Stimulated activated CD4-positive, alpha-beta T cell treated with anti-CD3 and anti-CD28 coated beads, Interleukin-4, amount 100 ng/mL, for 24 hours (primary cell): ENCODE measurements around the gene GNMT.
A peak's percentile ranks its signal among the peaks of the same experiment; 100 is the strongest.
"Not testable (repeated sequence)": the region's sequence is repeated elsewhere in the genome, so short reads cannot be mapped to it uniquely, and the experiment has no call there.

Experiments
- DNase-seq: peaks from one replicate; pipeline ENCODE4 v3.0.0-alpha.2; 2020

Gene GNMT

DNA sequence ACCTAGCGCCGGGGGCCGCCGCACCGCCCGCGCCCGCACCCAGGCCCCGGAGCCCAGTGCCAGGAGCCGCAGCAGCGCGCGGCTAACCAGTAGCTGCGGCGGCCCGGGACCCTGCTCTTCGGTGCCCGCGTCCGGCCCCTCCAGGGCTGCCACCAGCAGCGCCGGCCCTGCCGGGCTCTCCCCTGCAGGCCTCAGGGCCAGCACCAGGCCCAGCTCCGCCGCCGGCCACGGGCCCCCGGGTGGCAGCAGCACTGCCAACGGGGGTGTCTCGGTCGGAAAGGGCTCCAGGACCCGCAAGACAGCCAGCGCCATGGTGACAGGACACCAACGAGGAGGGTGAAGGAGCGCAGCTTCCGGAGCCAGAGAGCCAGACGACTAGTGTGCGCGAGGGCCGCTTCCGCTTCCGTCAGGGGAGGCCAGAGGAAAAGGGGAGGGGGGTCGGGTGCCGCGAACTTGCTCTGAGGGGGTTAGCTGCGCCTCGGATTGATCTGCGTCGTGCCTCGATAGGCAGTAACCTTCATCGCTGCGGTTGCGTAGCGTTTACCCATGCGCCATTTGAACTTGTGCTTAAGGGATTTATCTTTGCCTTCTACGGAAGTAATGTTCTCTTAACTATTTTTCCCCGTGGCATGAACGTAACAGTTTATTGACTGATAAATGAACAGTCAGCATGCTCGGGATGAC is 18.4 kb downstream of the GNMT start, which contains the start of gene PEX6:
Gene PEX6 (minus strand): TSS at position 343 of the 684 bp plus-strand sequence. CDS start 31 bp downstream, at position 312.
- DNase-seq = peak; percentile 90

DNA sequence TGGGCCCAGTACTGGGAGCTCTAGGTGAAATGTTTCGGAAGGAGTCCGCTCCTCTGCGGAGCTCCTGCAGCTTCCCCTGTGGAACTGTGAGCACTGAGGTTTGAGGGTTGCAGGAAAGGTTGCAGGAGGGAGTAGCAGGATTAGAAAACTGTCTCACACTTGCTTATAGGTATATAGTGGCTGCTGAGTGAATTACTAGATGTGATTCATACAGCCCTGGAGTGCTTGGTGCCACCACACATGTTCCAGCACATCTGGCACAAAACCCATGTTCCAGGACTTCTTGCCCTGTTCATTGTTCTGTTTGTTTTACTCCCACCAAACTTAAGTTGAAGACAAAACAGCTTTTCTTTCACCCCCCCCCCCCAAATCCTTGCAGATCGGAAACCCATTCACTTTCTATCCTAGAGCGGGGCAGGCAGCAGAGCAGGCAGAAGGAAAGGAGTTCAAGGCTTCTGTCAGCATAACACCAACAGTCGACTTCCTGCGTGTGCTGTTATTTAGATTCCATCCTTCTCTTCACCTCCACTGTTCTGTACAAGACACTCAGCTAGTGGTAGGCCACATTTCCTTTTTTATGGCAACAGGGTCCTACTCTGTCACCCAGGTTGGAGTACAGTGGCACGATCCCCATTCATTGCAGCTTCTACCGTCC is 19.1 kb downstream of the GNMT start:
- DNase-seq = no peak

- DNase-seq = no peak
Observed at GRCh38 chr6:42981836-42982235, 21.3 kb downstream of the GNMT start.

DNA sequence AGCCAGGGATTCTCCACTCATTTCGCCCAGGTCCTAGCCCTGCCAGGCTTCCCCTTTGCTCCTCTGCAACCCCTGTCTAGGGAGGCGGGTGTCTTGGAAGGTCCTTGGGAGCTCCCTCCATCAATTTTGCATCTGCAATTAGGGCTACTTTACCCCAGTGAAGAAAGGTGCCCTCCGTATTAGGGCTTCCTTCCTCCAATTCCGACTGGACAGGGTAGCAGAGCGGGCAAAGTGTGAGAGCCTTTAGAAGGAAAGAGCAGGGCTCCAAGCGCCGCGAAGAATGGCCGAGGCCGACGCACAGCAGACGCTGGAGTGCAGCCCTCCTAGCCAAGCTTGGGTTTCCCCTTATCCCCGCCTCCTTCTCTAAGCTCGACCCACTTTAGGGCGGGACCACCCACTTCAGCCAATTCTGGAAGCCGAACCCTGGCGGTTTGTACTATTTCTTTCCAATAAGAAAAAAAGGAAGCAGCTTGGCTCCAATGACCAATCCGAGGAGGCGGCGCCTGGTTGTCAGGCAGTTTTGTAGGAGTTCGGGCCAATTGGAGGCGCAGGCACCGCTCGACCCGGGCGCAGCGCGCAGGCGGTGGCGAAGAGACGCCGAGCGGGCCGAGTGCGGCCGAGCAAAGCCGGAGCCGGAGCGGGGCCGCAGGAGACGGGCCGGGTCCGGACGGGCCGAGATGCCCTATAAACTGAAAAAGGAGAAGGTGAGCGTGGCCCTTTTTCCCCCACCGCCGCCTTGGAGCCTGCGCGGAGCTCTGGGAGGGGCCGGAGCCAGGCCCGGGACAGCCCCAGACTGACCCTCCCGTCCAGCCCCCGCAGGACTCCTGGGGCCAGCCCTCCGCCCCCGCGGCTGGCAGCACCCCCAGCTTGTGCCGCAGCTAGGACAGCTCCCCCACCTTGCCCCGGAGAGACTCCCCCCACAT is 23.7 kb downstream of the GNMT start, which contains the start of gene PPP2R5D:
Gene PPP2R5D (plus strand): TSS at position 570 of the 923 bp plus-strand sequence. CDS start 108 bp downstream, at position 678.
- peak; percentile 98 for DNase-seq

DNA sequence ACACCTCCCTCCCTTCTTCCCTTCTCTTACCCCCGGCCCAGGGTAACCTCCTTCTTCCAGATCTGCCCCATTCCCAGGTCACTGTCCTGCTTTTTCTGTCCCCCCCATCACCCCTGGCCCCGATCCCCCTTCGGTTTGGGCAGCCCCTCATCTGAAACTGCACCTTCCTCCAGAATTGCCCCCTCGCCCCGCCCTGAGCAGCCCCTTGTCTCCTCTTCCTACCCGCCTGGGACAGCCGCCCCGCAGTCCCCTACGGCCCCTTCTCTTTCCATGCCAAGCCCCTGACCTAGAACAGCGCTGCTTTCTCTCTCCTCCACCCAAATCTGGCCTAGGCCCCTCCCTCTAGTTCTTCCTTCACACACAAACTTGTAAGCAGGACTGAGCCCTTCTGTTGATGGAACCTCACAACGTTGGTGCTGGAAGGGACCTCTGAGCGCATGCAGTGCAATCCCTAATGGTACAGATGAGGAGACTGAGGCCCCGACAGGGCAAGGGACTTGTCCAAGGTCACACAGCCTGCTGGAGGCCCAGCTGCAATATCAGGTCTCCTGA is 24.4 kb downstream of the GNMT start:
- peak; percentile 12 for DNase-seq

DNA sequence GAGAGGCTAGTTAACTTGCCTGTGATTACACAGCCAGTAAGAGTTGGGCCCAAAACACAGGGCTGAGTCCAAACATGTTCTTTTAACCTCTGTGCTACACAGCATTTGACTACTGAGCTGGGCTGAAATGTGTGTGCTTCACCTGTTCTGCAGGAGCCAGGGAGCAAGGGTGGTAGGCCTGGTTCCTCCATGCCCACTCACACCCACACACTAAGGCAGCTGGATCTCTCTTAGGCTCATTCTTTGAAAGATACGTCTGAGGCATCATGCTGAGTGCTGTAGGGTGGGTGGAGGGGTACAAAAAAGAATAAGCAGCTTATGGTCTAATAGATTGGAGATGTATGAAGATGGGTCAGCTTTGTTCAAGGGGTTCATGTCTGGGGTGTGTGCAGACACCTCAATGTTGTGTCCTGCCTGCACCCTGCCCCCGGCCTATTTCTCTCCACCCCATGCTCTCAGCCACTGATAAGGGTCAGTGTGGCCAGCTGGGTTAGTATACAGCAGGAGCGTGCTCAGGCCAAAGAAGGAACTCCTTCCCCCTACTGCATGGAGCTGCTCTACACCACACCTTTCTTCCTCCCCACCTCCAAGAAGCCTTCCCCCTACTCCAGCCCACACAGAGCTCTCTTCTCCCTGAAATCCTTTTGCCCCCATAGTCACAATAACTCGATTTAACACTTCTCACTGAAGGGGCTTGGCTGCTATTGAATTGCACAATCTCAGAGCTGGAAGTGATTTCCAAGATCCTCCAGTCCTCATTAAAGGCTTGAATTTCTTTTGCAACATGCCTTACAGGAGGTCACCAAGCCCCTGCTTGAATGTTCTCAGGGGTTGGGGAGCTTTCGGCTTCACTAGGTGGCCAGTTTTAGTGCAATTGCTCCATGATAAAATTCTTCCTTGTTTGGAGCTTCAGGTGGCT is 27.2 kb downstream of the GNMT start:
- DNase-seq = no peak

- no peak for DNase-seq
Observed at GRCh38 chr6:42988486-42989020, 28.0 kb downstream of the GNMT start.

DNA sequence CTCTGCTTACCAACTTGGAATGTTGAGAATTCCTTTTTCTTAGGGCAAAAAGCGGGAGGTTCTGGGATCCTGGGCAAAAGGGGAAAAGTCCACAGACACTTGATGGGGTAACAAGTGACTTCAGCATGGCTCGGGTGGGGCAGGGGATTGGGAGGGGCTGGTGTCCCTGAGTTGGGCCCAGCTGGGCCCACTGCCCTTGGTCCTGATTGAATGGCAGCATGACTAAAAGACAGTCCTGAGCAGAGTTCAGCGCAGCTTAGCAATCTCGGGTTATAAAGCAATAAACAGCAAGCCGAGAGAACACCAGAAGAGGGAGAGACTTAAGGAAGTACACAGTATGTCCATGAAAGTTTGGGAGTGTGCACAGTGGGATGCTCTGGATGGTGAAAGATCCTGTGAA is 29.4 kb downstream of the GNMT start:
- DNase-seq = no peak

GRCh38 chr6:42993445-42993844 is 32.9 kb downstream of the GNMT start:
- no peak for DNase-seq

- no peak for DNase-seq
Observed at GRCh38 chr6:42996513-42996912, 36.0 kb downstream of the GNMT start.

DNA sequence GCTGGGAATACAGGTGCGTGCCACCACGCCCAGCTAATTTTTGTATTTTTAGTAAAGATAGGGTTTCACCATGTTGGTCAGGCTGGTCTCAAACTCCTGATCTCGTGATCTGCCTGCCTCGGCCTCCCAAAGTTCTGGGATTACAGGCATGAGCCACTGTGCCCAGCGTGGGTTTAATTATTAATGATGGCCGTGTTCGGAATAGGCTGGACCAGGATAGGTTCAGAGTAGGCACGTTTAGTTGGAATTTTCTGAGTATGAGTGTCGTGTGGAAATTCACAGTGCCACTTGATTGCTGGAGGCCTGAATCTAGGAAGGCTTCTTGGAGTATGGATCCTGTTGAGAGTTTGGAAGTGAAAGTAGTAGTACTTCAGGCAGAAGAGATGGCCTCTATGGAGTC is 37.7 kb downstream of the GNMT start:
- not testable (repeated sequence) for DNase-seq

DNA sequence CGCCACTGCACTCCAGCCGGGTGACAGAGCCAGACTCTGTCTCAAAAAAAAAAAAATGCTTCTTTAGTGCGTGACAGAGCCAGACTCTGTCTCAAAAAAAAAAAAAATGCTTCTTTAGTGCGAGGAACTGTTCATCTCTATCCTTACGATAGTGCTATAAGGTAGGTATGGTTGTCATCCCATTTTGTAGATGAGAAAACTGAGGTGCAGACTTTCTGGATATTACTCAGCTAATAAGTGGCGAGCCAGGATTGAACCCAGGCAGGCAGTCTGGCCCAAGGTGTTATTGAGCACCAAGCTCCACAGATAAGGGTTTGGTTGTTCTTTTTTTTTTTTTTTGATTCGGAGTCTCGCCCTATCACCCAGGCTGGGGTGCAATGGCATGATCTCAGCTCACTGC is 41.3 kb downstream of the GNMT start:
- no peak for DNase-seq

- no peak for DNase-seq
Observed at GRCh38 chr6:43005844-43006243, 45.3 kb downstream of the GNMT start.

GRCh38 chr6:43006251-43006650 is 45.7 kb downstream of the GNMT start:
- no peak for DNase-seq

- DNase-seq = no peak
Observed at GRCh38 chr6:43007126-43007525, 46.6 kb downstream of the GNMT start.

GRCh38 chr6:43009124-43009523 is 48.6 kb downstream of the GNMT start:
- peak; percentile 39 for DNase-seq

DNA sequence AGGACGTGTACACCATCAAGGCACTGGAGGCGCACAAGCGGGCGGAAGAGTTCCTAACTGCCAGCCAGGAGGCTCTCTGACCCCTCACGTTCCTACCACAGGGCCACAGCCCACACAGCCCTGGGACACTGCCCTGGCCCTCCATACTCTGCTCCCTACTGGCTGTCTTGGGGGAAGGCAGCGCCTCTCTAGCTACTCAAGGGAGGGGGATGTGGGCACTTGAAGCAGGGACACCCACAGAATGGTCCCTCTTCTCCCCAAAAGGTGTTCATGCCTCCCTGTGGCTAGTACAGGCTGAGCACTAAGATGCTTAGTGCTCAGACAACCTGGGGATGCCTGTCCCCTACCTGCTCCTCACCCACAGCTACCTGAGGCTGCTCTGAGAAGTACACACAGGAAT is 50.7 kb downstream of the GNMT start:
- DNase-seq = no peak

DNA sequence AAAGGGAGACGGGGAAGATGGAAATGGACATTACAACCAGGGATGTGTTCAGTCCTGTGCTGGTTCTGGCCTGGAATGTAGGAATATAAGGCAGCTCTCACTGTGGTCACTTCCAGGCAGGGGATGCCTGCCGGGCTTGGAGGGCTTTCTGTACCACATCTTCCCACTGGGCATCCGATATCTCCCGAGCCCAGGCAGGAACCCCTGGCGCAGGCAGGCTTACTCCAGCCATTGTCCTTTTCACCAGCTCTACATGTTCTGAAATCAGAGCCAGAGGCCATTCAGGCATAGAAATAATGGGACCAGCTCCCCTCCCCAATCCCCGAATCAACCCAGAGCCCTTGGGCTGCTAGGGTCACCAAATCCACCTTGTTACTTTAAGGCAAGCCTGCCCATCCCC is 51.8 kb downstream of the GNMT start:
- DNase-seq = no peak

- DNase-seq = no peak
Observed at GRCh38 chr6:43013097-43013842, 52.7 kb downstream of the GNMT start.
